Measurements from ENCODE around the gene RPL5.

Gene RPL5

GRCh38 chr1:92817986-92818764, 13.7 kb upstream of the RPL5 start:
- no peaks in the 10 kb centered on the region for H3K9me3 ChIP-seq (ENCODE audit: insufficient read depth, low read length)
- H3K27ac ChIP-seq (ENCODE audit: low read depth, low read length), result no peak overlapping the region
- no peaks in the 10 kb centered on the region for H3K27me3 ChIP-seq (ENCODE audit: low read length)
- TF ChIP-seq CTCF (IDR thresholded peaks at IDR 0.05; ENCODE audit: insufficient read depth, low read length, poor library complexity, severe bottlenecking) (peak; percentile 78), EZH2phosphoT487 (conservative IDR thresholded peaks at IDR 0.05; ENCODE audit: low read length) (no peak)
- no peaks in the 10 kb centered on the region for H3F3A ChIP-seq (ENCODE audit: insufficient read depth)
- H4K20me1 ChIP-seq (ENCODE audit: low read depth, low read length), result no peaks in the 10 kb centered on the region
- H3K4me2 ChIP-seq (ENCODE audit: low read depth, low read length, poor library complexity, severe bottlenecking), result no peak overlapping the region
- H3K4me3 ChIP-seq (ENCODE audit: insufficient read depth, low read length, poor library complexity, severe bottlenecking), result no peak overlapping the region
- no peak overlapping the region for H3K9ac ChIP-seq (ENCODE audit: low read length)
- H3K36me3 ChIP-seq (ENCODE audit: low read length), result no peaks in the 10 kb centered on the region
- no peaks in the 10 kb centered on the region for H3K79me2 ChIP-seq (ENCODE audit: insufficient read depth, low read length)
- peak overlapping the region; percentile 36 for H2AFZ ChIP-seq (ENCODE audit: low read depth, low read length, severe bottlenecking)
- H3K9me2 ChIP-seq (replicated peaks; ENCODE audit: insufficient read depth, low read length), result no peaks in the 10 kb centered on the region

- no peaks in the 10 kb centered on the region for H3K27me3 ChIP-seq (ENCODE audit: low read length)
- H2AFZ ChIP-seq (ENCODE audit: low read depth, low read length, severe bottlenecking), result no peak overlapping the region
- no peak overlapping the region for H3K27ac ChIP-seq (ENCODE audit: low read depth, low read length)
These were observed 11.8 kb upstream of the RPL5 start for GRCh38 chr1:92820024-92820423.

GRCh38 chr1:92820551-92820950, 11.3 kb upstream of the RPL5 start:
- Histone ChIP-seq H3K79me2 (ENCODE audit: insufficient read depth, low read length) (no peaks in the 10 kb centered on the region), H2AFZ (ENCODE audit: low read depth, low read length, severe bottlenecking) (no peak overlapping the region), H3F3A (ENCODE audit: insufficient read depth) (no peaks in the 10 kb centered on the region), H3K4me3 (ENCODE audit: insufficient read depth, low read length, poor library complexity, severe bottlenecking) (no peak overlapping the region), H3K9me2 (replicated peaks; ENCODE audit: insufficient read depth, low read length) (no peaks in the 10 kb centered on the region), H3K9me3 (ENCODE audit: insufficient read depth, low read length) (no peaks in the 10 kb centered on the region), H3K9ac (ENCODE audit: low read length) (no peak overlapping the region), H3K36me3 (ENCODE audit: low read length) (no peaks in the 10 kb centered on the region), H4K20me1 (ENCODE audit: low read depth, low read length) (no peaks in the 10 kb centered on the region), H3K27me3 (ENCODE audit: low read length) (no peaks in the 10 kb centered on the region), H3K4me2 (ENCODE audit: low read depth, low read length, poor library complexity, severe bottlenecking) (no peak overlapping the region), H3K27ac (ENCODE audit: low read depth, low read length) (no peak overlapping the region)
- TF ChIP-seq CTCF (IDR thresholded peaks at IDR 0.05; ENCODE audit: insufficient read depth, low read length, poor library complexity, severe bottlenecking) (no peak), EZH2phosphoT487 (conservative IDR thresholded peaks at IDR 0.05; ENCODE audit: low read length) (no peak)

More at GRCh38 chr1:92820024-92820423, 11.8 kb upstream of the RPL5 start:
- Histone ChIP-seq H3K9me3 (ENCODE audit: insufficient read depth, low read length) (no peaks in the 10 kb centered on the region), H3K4me2 (ENCODE audit: low read depth, low read length, poor library complexity, severe bottlenecking) (no peak overlapping the region), H3F3A (ENCODE audit: insufficient read depth) (no peaks in the 10 kb centered on the region), H3K4me3 (ENCODE audit: insufficient read depth, low read length, poor library complexity, severe bottlenecking) (no peak overlapping the region), H4K20me1 (ENCODE audit: low read depth, low read length) (no peaks in the 10 kb centered on the region), H3K79me2 (ENCODE audit: insufficient read depth, low read length) (no peaks in the 10 kb centered on the region), H3K9me2 (replicated peaks; ENCODE audit: insufficient read depth, low read length) (no peaks in the 10 kb centered on the region), H3K9ac (ENCODE audit: low read length) (no peak overlapping the region), H3K36me3 (ENCODE audit: low read length) (no peaks in the 10 kb centered on the region)
- TF ChIP-seq CTCF (IDR thresholded peaks at IDR 0.05; ENCODE audit: insufficient read depth, low read length, poor library complexity, severe bottlenecking), result no peak

All from SU-DHL-6 (cell line).